ENCODE data around the gene LARP1B.
"Not testable (repeated sequence)": the region's sequence is repeated elsewhere in the genome, so short reads cannot be mapped to it uniquely, and the experiment has no call there.

The LARP1B gene

GRCh38 chr4:128141866-128142265, 80.8 kb downstream of the LARP1B start:
- no peak overlapping the region for H3K9ac ChIP-seq (ENCODE audit: low read length)
- H3K4me3 ChIP-seq (ENCODE audit: low read length): no peak overlapping the region
- no peaks in the 10 kb centered on the region for H3K4me1 ChIP-seq (ENCODE audit: control insufficient read depth, insufficient read depth, low read length)
- DNase-seq (ENCODE audit: low read depth): no peak
- peaks cover 8% of the 10 kb centered on the region for H3K36me3 ChIP-seq (ENCODE audit: control insufficient read depth, insufficient read depth, low read length, severe bottlenecking)
- no peaks in the 10 kb centered on the region for H3K9me3 ChIP-seq (ENCODE audit: control insufficient read depth, low read length)
- no peaks in the 10 kb centered on the region for H3K27me3 ChIP-seq (replicated peaks; ENCODE audit: control insufficient read depth, insufficient read depth, low read length)

DNA sequence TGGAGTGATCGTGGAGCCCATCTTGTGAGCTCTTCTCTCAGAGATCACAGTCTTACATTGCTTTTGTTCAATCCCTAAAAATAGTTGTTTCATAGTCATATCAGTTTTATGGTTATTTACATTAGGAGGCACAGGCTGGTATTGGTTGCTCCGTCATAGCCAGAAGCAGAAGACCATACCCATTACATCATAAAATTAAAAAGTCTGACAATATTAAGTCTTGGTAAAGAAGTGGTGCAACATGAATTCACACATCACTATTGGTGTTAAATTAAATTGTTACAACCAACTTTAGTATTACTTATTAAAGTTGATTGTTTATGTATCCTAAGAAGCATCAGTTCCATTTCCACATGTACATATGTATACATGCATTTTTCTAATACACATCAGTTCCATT, 84.6 kb downstream of the LARP1B start:
- Histone ChIP-seq H3K4me3 (ENCODE audit: low read length) (no peak overlapping the region), H3K27me3 (replicated peaks; ENCODE audit: control insufficient read depth, insufficient read depth, low read length) (no peaks in the 10 kb centered on the region), H3K9me3 (ENCODE audit: control insufficient read depth, low read length) (no peaks in the 10 kb centered on the region), H3K9ac (ENCODE audit: low read length) (no peak overlapping the region), H3K4me1 (ENCODE audit: control insufficient read depth, insufficient read depth, low read length) (no peaks in the 10 kb centered on the region), H3K36me3 (ENCODE audit: control insufficient read depth, insufficient read depth, low read length, severe bottlenecking) (peaks cover 8% of the 10 kb centered on the region)
- no peak for DNase-seq (ENCODE audit: low read depth)

- Histone ChIP-seq H3K9ac (ENCODE audit: low read length) (no peak overlapping the region), H3K9me3 (ENCODE audit: control insufficient read depth, low read length) (no peaks in the 10 kb centered on the region), H3K36me3 (ENCODE audit: control insufficient read depth, insufficient read depth, low read length, severe bottlenecking) (no peaks in the 10 kb centered on the region), H3K27me3 (replicated peaks; ENCODE audit: control insufficient read depth, insufficient read depth, low read length) (no peaks in the 10 kb centered on the region), H3K4me1 (ENCODE audit: control insufficient read depth, insufficient read depth, low read length) (peaks cover 11% of the 10 kb centered on the region), H3K4me3 (ENCODE audit: low read length) (peak overlapping the region; percentile 49)
- DNase-seq (ENCODE audit: low read depth): no peak
These were observed 92.7 kb downstream of the LARP1B start for GRCh38 chr4:128153800-128154199.

DNA sequence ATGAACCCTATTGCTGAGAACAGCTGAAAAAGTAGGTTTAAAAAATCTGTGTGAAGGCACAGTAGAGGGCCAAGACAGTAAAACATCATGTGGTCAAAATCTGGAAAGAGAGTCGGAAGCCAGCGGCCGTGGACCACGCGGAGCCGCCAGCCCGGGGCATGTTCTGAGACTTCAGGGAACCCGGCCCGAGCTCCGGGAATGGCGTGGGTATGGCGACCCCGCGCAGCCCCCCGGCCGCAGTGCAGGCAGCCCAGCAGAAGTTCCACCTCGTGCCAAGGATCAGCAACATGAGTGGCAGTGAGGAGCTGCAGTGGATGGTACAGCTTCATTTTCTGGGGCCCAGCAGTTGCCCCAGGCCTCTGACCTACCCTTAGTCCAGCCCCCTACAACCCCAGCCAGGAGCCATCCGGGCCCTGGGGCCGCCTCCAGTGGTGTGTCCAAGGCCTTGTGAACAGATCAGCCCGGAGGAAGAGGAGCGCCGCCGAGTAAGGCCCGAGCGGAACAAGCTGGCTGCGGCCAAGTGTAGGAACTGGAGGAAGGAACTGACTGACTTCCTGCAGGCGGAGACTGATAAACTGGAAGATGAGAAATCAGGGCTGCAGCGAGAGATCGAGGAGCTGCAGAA, 94.2 kb downstream of the LARP1B start:
- DNase-seq (ENCODE audit: low read depth): no peak

GRCh38 chr4:128155874-128156456, 94.9 kb downstream of the LARP1B start:
- no peak overlapping the region for H3K4me3 ChIP-seq (ENCODE audit: low read length)
- H3K4me1 ChIP-seq (ENCODE audit: control insufficient read depth, insufficient read depth, low read length): peaks cover 11% of the 10 kb centered on the region
- H3K9ac ChIP-seq (ENCODE audit: low read length): no peak overlapping the region

More for the DNA sequence above, 94.2 kb downstream of the LARP1B start:
- peaks cover 11% of the 10 kb centered on the region for H3K4me1 ChIP-seq (ENCODE audit: control insufficient read depth, insufficient read depth, low read length)
- H3K9ac ChIP-seq (ENCODE audit: low read length): no peak overlapping the region
- no peaks in the 10 kb centered on the region for H3K27me3 ChIP-seq (replicated peaks; ENCODE audit: control insufficient read depth, insufficient read depth, low read length)
- H3K9me3 ChIP-seq (ENCODE audit: control insufficient read depth, low read length): no peaks in the 10 kb centered on the region
- no peak overlapping the region for H3K4me3 ChIP-seq (ENCODE audit: low read length)
- H3K36me3 ChIP-seq (ENCODE audit: control insufficient read depth, insufficient read depth, low read length, severe bottlenecking): no peaks in the 10 kb centered on the region

DNA sequence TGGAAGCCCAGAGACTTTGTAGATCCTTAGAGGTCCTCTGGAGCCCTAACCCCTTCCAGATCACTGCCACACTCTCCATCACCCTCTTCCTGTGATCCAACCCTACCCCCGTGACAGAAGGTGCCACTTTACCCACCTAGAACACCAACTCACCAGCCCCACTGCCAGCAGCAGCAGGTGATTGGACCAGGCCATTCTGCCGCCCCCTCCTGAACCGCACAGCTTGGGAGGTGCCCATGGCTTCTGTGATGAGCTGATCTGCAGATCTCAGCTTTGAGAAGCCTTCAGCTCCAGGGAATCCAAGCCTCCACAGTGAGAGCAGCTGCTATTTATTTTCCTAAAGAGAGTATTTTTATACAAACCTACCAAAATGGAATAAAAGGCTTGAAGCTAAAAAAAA, 95.4 kb downstream of the LARP1B start:
- peaks cover 11% of the 10 kb centered on the region for H3K4me1 ChIP-seq (ENCODE audit: control insufficient read depth, insufficient read depth, low read length)
- not testable (repeated sequence) for H3K4me3 ChIP-seq (ENCODE audit: low read length); H3K9me3 ChIP-seq (ENCODE audit: control insufficient read depth, low read length); H3K36me3 ChIP-seq (ENCODE audit: control insufficient read depth, insufficient read depth, low read length, severe bottlenecking); DNase-seq (ENCODE audit: low read depth); H3K9ac ChIP-seq (ENCODE audit: low read length); H3K27me3 ChIP-seq (replicated peaks; ENCODE audit: control insufficient read depth, insufficient read depth, low read length)

More at GRCh38 chr4:128155874-128156456, 94.9 kb downstream of the LARP1B start:
- no peaks in the 10 kb centered on the region for H3K9me3 ChIP-seq (ENCODE audit: control insufficient read depth, low read length)
- no peaks in the 10 kb centered on the region for H3K27me3 ChIP-seq (replicated peaks; ENCODE audit: control insufficient read depth, insufficient read depth, low read length)
- no peak for DNase-seq (ENCODE audit: low read depth)
- H3K36me3 ChIP-seq (ENCODE audit: control insufficient read depth, insufficient read depth, low read length, severe bottlenecking): no peaks in the 10 kb centered on the region

DNA sequence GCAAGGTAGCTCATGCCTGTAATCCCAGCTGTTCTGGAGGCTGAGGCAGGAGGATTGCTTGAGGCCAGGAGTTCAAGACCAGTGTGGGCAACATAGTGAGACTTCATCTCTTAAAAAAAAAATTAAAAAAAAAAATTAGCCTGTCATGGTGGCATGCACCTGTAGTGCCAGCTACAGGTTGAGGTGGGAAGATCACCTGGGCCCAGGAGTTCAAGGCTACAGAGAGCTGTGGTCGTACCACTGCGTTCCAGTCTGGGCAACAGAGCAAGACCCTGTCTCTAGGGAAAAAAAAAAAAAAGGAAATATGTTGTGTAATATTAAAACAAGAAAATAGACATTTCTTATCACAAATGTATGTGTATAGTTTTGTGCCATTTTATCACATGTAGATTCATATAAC, 97.8 kb downstream of the LARP1B start:
- H3K9ac ChIP-seq (ENCODE audit: low read length): no peak overlapping the region
- DNase-seq (ENCODE audit: low read depth): no peak
- H3K27me3 ChIP-seq (replicated peaks; ENCODE audit: control insufficient read depth, insufficient read depth, low read length): no peaks in the 10 kb centered on the region
- no peaks in the 10 kb centered on the region for H3K36me3 ChIP-seq (ENCODE audit: control insufficient read depth, insufficient read depth, low read length, severe bottlenecking)
- no peak overlapping the region for H3K4me3 ChIP-seq (ENCODE audit: low read length)
- H3K9me3 ChIP-seq (ENCODE audit: control insufficient read depth, low read length): no peaks in the 10 kb centered on the region
- H3K4me1 ChIP-seq (ENCODE audit: control insufficient read depth, insufficient read depth, low read length): peaks cover 19% of the 10 kb centered on the region

DNA sequence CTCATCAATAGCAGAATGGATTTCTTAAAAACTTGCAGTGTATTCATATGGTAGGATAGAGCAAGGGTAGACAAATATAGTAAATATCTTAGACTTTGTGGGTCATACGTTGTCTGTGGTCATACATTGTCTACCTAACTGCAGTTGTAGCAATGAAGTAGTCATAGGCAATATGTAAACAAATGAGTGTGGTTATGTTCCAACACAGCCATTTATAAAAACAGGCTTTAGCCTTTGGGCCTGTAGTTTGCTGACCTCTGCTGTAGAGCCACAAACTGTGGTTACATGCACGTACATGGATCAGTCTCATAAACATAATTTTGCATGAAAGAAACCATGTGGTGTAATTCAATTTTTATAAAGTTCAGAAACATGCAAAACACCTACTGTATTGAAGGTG, 98.9 kb downstream of the LARP1B start:
- Histone ChIP-seq H3K4me3 (ENCODE audit: low read length) (no peak overlapping the region), H3K36me3 (ENCODE audit: control insufficient read depth, insufficient read depth, low read length, severe bottlenecking) (no peaks in the 10 kb centered on the region), H3K27me3 (replicated peaks; ENCODE audit: control insufficient read depth, insufficient read depth, low read length) (no peaks in the 10 kb centered on the region), H3K4me1 (ENCODE audit: control insufficient read depth, insufficient read depth, low read length) (peaks cover 12% of the 10 kb centered on the region), H3K9ac (ENCODE audit: low read length) (no peak overlapping the region), H3K9me3 (ENCODE audit: control insufficient read depth, low read length) (no peaks in the 10 kb centered on the region)
- peak; percentile 22 for DNase-seq (ENCODE audit: low read depth)

DNA sequence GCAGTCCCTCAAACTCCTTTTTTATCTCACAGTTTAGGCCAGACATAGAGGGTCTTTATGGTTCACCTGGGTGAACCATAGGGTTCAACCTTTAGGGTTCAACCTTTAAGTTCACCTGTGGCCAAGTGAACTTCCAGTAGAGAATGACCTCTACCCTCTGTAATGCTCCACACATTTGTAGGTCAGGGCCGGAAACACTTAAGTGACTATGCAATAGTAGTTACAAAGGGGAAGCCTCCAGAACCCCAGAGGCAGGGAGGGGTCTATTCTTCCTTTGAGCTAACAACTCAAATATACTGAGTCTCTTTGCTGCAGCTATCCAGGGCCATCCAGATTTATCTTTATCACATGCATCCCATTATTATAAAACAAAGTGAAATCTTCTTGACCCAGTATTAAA, 100.0 kb downstream of the LARP1B start:
- DNase-seq (ENCODE audit: low read depth): no peak
- no peak overlapping the region for H3K4me3 ChIP-seq (ENCODE audit: low read length)
- H3K9ac ChIP-seq (ENCODE audit: low read length): no peak overlapping the region
- H3K36me3 ChIP-seq (ENCODE audit: control insufficient read depth, insufficient read depth, low read length, severe bottlenecking): no peaks in the 10 kb centered on the region
- H3K4me1 ChIP-seq (ENCODE audit: control insufficient read depth, insufficient read depth, low read length): peaks cover 12% of the 10 kb centered on the region
- H3K27me3 ChIP-seq (replicated peaks; ENCODE audit: control insufficient read depth, insufficient read depth, low read length): no peaks in the 10 kb centered on the region
- no peaks in the 10 kb centered on the region for H3K9me3 ChIP-seq (ENCODE audit: control insufficient read depth, low read length)

- Histone ChIP-seq H3K9me3 (ENCODE audit: control insufficient read depth, low read length) (no peaks in the 10 kb centered on the region), H3K36me3 (ENCODE audit: control insufficient read depth, insufficient read depth, low read length, severe bottlenecking) (no peaks in the 10 kb centered on the region), H3K4me1 (ENCODE audit: control insufficient read depth, insufficient read depth, low read length) (peaks cover 12% of the 10 kb centered on the region), H3K27me3 (replicated peaks; ENCODE audit: control insufficient read depth, insufficient read depth, low read length) (no peaks in the 10 kb centered on the region), H3K9ac (ENCODE audit: low read length) (no peak overlapping the region), H3K4me3 (ENCODE audit: low read length) (no peak overlapping the region)
- peak; percentile 60 for DNase-seq (ENCODE audit: low read depth)
These were observed 101.3 kb downstream of the LARP1B start for GRCh38 chr4:128162434-128162833.

DNA sequence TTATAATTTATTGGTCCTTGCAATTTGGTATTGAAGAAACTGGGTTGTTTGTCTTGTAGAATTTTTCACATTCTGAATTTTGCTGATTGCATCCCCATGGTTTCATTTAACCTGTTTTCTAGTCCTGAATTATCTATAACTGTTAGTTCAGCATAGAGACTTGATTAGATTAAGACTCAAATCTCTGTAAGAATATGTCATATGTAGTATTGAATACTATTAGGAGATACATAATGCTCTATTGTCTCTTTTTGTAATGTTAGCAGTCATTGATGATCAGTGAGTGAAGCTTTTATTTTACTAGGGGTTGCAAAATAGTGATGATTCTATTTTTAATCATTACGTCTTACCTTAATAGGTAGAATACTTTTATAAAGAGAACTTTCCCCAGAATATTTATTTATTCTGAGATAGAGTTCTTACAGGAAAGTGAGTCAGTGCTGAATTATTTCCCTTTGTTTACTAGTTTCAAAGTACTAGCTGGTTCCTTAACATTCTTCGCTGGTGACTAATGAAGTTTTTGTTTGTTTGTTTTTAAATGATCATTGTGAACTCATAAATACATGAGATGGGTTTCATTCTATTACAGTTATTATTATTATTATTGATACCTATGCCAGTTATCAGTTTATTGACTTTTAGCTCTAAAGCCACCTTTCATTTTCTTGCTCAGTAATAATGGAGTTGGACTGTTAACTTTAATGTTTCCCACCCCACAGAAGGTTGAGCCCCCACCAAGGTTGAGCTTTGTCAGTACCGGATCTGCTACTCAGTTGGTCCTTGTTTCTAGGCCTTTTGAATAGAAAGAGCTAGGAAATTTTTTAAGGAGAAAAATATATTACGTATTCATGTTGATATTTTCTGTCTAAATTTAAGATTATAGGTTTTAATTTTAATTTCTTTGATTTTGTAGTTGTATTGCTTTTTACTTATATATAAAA, 102.3 kb downstream of the LARP1B start:
- H3K4me1 ChIP-seq (ENCODE audit: control insufficient read depth, insufficient read depth, low read length): peaks cover 12% of the 10 kb centered on the region
- H3K4me3 ChIP-seq (ENCODE audit: low read length): no peak overlapping the region
- DNase-seq (ENCODE audit: low read depth): peak; percentile 79
- H3K9me3 ChIP-seq (ENCODE audit: control insufficient read depth, low read length): no peaks in the 10 kb centered on the region
- H3K27me3 ChIP-seq (replicated peaks; ENCODE audit: control insufficient read depth, insufficient read depth, low read length): no peaks in the 10 kb centered on the region
- no peak overlapping the region for H3K9ac ChIP-seq (ENCODE audit: low read length)
- no peaks in the 10 kb centered on the region for H3K36me3 ChIP-seq (ENCODE audit: control insufficient read depth, insufficient read depth, low read length, severe bottlenecking)
